GM21381 (cell line): Measurements from ENCODE around the gene CTDSP1.

Experiments used
- ATAC-seq: cut with Tn5 transposase; IDR thresholded peaks from one replicate; pipeline ENCODE4 v1.9.1; 2021; ENCODE audit warnings: mild to moderate bottlenecking, moderate library complexity; ENCODE audit not compliant: unreplicated experiment

The CTDSP1 gene

GRCh38 chr2:218398437-218399390 is 954 bp upstream of the CTDSP1 start:
- peak; percentile 18 for ATAC-seq

- ATAC-seq = no peak
Observed at GRCh38 chr2:218400167-218400929, 680 bp downstream of the CTDSP1 start.

- no peak for ATAC-seq
Observed at GRCh38 chr2:218400930-218401881, 1.5 kb downstream of the CTDSP1 start.

GRCh38 chr2:218401890-218402289 is 2.2 kb downstream of the CTDSP1 start:
- ATAC-seq = no peak

GRCh38 chr2:218402491-218402901 is 2.8 kb downstream of the CTDSP1 start:
- no peak for ATAC-seq

GRCh38 chr2:218402911-218403411 is 3.3 kb downstream of the CTDSP1 start:
- ATAC-seq = no peak

- no peak for ATAC-seq
Observed at GRCh38 chr2:218403810-218404209, 4.1 kb downstream of the CTDSP1 start.

- no peak for ATAC-seq
Observed at GRCh38 chr2:218404351-218405085, 4.8 kb downstream of the CTDSP1 start.

GRCh38 chr2:218405086-218405745 is 5.5 kb downstream of the CTDSP1 start:
- no peak for ATAC-seq

- no peak for ATAC-seq
Observed at GRCh38 chr2:218405746-218406208, 6.1 kb downstream of the CTDSP1 start.

GRCh38 chr2:218406209-218406948 is 6.7 kb downstream of the CTDSP1 start:
- ATAC-seq = peak; percentile 83

GRCh38 chr2:218406949-218407618 is 7.4 kb downstream of the CTDSP1 start:
- no peak for ATAC-seq

- no peak for ATAC-seq
Observed at GRCh38 chr2:218407717-218408116, 8.0 kb downstream of the CTDSP1 start.

- no peak for ATAC-seq
Observed at GRCh38 chr2:218418321-218418716, 18.7 kb downstream of the CTDSP1 start.

GRCh38 chr2:218418717-218419458 is 19.2 kb downstream of the CTDSP1 start, which contains the start of gene VIL1:
Gene VIL1, plus strand, starts transcription at chr2:218419123. Its CDS starts 4,656 bp downstream, at chr2:218423779.
- no peak for ATAC-seq

- ATAC-seq = no peak
Observed at GRCh38 chr2:218419630-218420216, 20.1 kb downstream of the CTDSP1 start.

GRCh38 chr2:218421027-218421426 is 21.4 kb downstream of the CTDSP1 start:
- no peak for ATAC-seq
